Measurements from ENCODE around the gene SSTR5. TPM values are rescaled to one million over a fixed set of nuclear protein-coding genes. Genes with fewer than 3 reads are reported as not detected.
A peak's percentile ranks its signal among the peaks of the same experiment; 100 is the strongest.

SSTR5 gene
- total and polyA plus RNA-seq, 2 of the 4 experiments (the other 2 are of a cell fraction), result not detected

DNA sequence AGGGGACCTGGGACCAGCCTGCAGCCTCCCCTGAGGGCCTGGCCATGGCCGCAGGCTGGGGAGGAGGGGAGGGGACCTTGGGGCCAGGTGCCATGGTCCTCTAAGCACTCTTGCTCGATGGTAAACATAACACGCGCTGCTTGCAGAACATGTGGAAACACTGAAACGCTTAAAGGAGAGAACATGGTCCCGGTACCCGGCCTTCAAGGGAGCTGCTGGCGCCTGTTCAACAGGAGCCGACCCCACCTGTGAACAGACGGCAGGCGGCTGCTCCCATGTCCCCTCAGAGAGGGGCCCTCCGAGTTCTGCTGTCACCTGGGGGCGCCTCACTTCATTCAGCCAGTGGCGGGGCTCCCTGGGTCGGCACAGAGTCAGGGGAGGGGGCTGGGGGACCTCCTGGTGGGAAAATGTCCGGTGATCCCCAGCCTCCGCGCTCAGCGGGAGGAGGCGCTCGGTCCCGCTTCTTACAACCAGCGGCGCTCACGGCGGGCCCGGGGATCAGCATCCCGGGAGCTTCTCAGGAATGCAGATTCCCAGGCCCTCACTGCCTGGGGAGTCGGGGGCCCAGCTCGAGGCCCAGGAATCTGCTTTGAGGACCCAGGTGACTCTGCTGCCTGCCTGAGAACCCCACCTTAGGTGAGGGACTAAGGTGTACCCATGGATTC is 854 bp upstream of the SSTR5 start:
- intact Hi-C loops (cut with micrococcal nuclease), result no loop called here
- Histone ChIP-seq H2AK5ac (ENCODE audit: low read depth, low read length) (no peak overlapping the region), H2AK9ac (replicated peaks; ENCODE audit: low read depth, low read length, poor library complexity) (peak overlapping the region; percentile 50), H3K14ac (replicated peaks; ENCODE audit: low read depth, low read length) (no peak overlapping the region), H2BK120ac (ENCODE audit: low read depth, low read length) (no peak overlapping the region), H4K5ac (ENCODE audit: low read depth, low read length) (no peak overlapping the region), H3K23ac (ENCODE audit: low read depth, low read length) (no peak overlapping the region), H3K4me3 (ENCODE audit: insufficient read depth, low read depth, low read length) (no peak overlapping the region), H3K27me3 (ENCODE audit: control insufficient read depth, insufficient read depth, low read length) (peaks cover 63% of the 10 kb centered on the region), H3K9me3 (ENCODE audit: control insufficient read depth, insufficient read depth, low read length) (no peaks in the 10 kb centered on the region), H3K9me1 (ENCODE audit: insufficient read depth, low read length) (no peaks in the 10 kb centered on the region), H2AFZ (replicated peaks; ENCODE audit: low read length, poor library complexity) (no peak overlapping the region), H3K4me2 (ENCODE audit: low read depth, low read length) (no peak overlapping the region), H3K18ac (ENCODE audit: low read depth, low read length) (no peak overlapping the region), H4K8ac (ENCODE audit: low read depth in 2 of 2, low read length in 2 of 2) (no peak overlapping the region), H3K36me3 (ENCODE audit: control insufficient read depth, insufficient read depth, low read length) (no peaks in the 10 kb centered on the region), H3K9ac (ENCODE audit: low read depth, low read length) (no peak overlapping the region), H3K79me1 (ENCODE audit: low read depth in 1 of 2, low read length in 2 of 2) (no peaks in the 10 kb centered on the region), H2BK5ac (ENCODE audit: low read depth, low read length, poor library complexity, severe bottlenecking) (no peak overlapping the region), H3K4ac (ENCODE audit: low read depth, low read length) (no peak overlapping the region), H4K91ac (ENCODE audit: insufficient read depth, low read depth, low read length) (no peak overlapping the region), H4K20me1 (ENCODE audit: insufficient read depth, low read length) (no peaks in the 10 kb centered on the region), H3K27ac (ENCODE audit: insufficient read depth, low read length) (no peak overlapping the region), H2BK20ac (ENCODE audit: low read depth, low read length) (no peak overlapping the region), H3K56ac (ENCODE audit: extremely low read depth, insufficient read depth, low read length) (no peak overlapping the region), H2BK15ac (ENCODE audit: low read depth, low read length) (no peak overlapping the region), H3K4me1 (ENCODE audit: control insufficient read depth, insufficient read depth, low read length) (no peaks in the 10 kb centered on the region)
- POLR2A ChIA-PET (ENCODE audit: unreplicated experiment), result no interaction called here
- in situ Hi-C loops (cut with MboI; ENCODE audit: low sequenced_read_pairs), result loop anchor here (25.0 kb wide), 1 partner anchor 359 kb away; the partner anchor contains the start of genes ANTKMT, FBXL16 and METRN
- BruUV-seq (replicated peaks), result no TSS peak
- TF ChIP-seq SMC3 (IDR thresholded peaks at IDR 0.05; ENCODE audit: low read depth, low read length) (no peak), RFX5 (IDR thresholded peaks at IDR 0.05; ENCODE audit: low read depth, low read length) (no peak), POLR2A (IDR thresholded peaks at IDR 0.05; ENCODE audit: low read depth, low read length) (no peak), MAFK (IDR thresholded peaks at IDR 0.05; ENCODE audit: low read depth, low read length) (no peak), CHD1 (IDR thresholded peaks at IDR 0.05; ENCODE audit: low read depth, low read length) (no peak), RAD21 (IDR thresholded peaks at IDR 0.05; ENCODE audit: low read length) (no peak), BHLHE40 (IDR thresholded peaks at IDR 0.05; ENCODE audit: low read depth, low read length) (no peak), MAZ (IDR thresholded peaks at IDR 0.05; ENCODE audit: borderline replicate concordance, low read depth, low read length) (no peak), CEBPB (IDR thresholded peaks at IDR 0.05; ENCODE audit: low read depth, low read length) (no peak)
- TF ChIP-seq, protein P1, sequence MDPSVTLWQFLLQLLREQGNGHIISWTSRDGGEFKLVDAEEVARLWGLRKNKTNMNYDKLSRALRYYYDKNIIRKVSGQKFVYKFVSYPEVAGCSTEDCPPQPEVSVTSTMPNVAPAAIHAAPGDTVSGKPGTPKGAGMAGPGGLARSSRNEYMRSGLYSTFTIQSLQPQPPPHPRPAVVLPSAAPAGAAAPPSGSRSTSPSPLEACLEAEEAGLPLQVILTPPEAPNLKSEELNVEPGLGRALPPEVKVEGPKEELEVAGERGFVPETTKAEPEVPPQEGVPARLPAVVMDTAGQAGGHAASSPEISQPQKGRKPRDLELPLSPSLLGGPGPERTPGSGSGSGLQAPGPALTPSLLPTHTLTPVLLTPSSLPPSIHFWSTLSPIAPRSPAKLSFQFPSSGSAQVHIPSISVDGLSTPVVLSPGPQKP (IDR thresholded peaks at IDR 0.05; ENCODE audit: borderline replicate concordance, low read depth, low read length), result no peak
- TF ChIP-seq, protein P2, sequence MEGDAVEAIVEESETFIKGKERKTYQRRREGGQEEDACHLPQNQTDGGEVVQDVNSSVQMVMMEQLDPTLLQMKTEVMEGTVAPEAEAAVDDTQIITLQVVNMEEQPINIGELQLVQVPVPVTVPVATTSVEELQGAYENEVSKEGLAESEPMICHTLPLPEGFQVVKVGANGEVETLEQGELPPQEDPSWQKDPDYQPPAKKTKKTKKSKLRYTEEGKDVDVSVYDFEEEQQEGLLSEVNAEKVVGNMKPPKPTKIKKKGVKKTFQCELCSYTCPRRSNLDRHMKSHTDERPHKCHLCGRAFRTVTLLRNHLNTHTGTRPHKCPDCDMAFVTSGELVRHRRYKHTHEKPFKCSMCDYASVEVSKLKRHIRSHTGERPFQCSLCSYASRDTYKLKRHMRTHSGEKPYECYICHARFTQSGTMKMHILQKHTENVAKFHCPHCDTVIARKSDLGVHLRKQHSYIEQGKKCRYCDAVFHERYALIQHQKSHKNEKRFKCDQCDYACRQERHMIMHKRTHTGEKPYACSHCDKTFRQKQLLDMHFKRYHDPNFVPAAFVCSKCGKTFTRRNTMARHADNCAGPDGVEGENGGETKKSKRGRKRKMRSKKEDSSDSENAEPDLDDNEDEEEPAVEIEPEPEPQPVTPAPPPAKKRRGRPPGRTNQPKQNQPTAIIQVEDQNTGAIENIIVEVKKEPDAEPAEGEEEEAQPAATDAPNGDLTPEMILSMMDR (conservative IDR thresholded peaks at IDR 0.05; ENCODE audit: low read depth, low read length), result no peak
- CTCF ChIA-PET, result no interaction called here
- dilution Hi-C loops (cut with HindIII; ENCODE audit: low sequenced_read_pairs, unreplicated experiment), result no loop called here
- no peak for DNase-seq
- no peak for ATAC-seq (ENCODE audit: low read depth)
- 19% methylated on average over 11 of the region's 30 CpGs; no CpG with 5 or more reads in 1 of the 2 experiments for WGBS, 2 experiments (ENCODE audit: extremely low coverage in 2 of 2, insufficient read length in 1 of 2)

Measured in IMR-90 (cell line).